AG04450 (cell line): ENCODE measurements around the gene ORC1. TPM values are rescaled to one million over a fixed set of nuclear protein-coding genes. Genes with fewer than 3 reads are reported as not detected.
A peak's percentile ranks its signal among the peaks of the same experiment; 100 is the strongest.

Experiments
- CTCF ChIA-PET: fragments of 300-600, 350-600 bp; formaldehyde crosslinking; extraction: SDS; loops from one replicate; lab custom pipeline; 2022; ENCODE audit warnings: antibody characterized with exemption, inconsistent platforms; lab: Charles Lee
- POLR2A ChIA-PET: fragments of 350-600 bp; formaldehyde crosslinking; extraction: SDS; loops from one replicate; lab custom pipeline; 2021; ENCODE audit warnings: antibody characterized with exemption, inconsistent platforms; lab: Yijun Ruan, JAX
- DNase-seq: peaks from one replicate; pipeline ENCODE4 v3.0.0-alpha.2; 2011; ENCODE audit warnings: low read depth, low spot score
- H3K27ac ChIP-seq: one replicate; pipeline ENCODE4 v1.5.1; 2012; ENCODE audit warnings: low read depth, low read length, control low read depth
- H3K27me3 ChIP-seq: one replicate; pipeline ENCODE4 v1.6.0; 2012; ENCODE audit warnings: low read length; ENCODE audit not compliant: control insufficient read depth, insufficient read depth
- H3K4me3 ChIP-seq: 2 replicates; pipeline ENCODE4 v1.5.1; 2011; ENCODE audit warnings: mild to moderate bottlenecking, low read depth, low read length, control low read depth
- H3K9me3 ChIP-seq: 2 replicates; pipeline ENCODE4 v1.5.1; 2012; ENCODE audit warnings: low read length; ENCODE audit not compliant: control insufficient read depth, insufficient read depth
- CTCF ChIP-seq: IDR thresholded peaks from 2 replicates; pipeline ENCODE4 v1.5.1; 2011; ENCODE audit warnings: low read depth, low read length, control low read depth, inconsistent platforms
- polyA plus RNA-seq: library from polyadenylated mRNA; depleted of rRNA; stranded (reverse); fragments of >200 nt; gene quantifications from 2 replicates; pipeline ENCODE4 v1.2.3, GENCODE V29; 2011

Gene ORC1
- polyA plus RNA-seq, 1 experiment = 2.3 TPM

- no peak for DNase-seq
- CTCF ChIA-PET = no interaction called here
- POLR2A ChIA-PET = no interaction called here
- no peak for TF ChIP-seq CTCF
- Histone ChIP-seq H3K4me3 (no peak overlapping the region), H3K27me3 (no peaks in the 10 kb centered on the region), H3K9me3 (no peaks in the 10 kb centered on the region), H3K27ac (no peak overlapping the region)
Observed at GRCh38 chr1:52416811-52417210, 12.6 kb upstream of the ORC1 start.

- Histone ChIP-seq H3K9me3 (no peaks in the 10 kb centered on the region), H3K27ac (no peak overlapping the region), H3K4me3 (no peak overlapping the region), H3K27me3 (no peaks in the 10 kb centered on the region)
- CTCF ChIA-PET = no interaction called here
- TF ChIP-seq CTCF = no peak
- POLR2A ChIA-PET = interaction anchor here (0.7 kb wide), 1 partner anchor 756 kb away, joined by 3 read pairs; no protein-coding TSS in a partner anchor
- no peak for DNase-seq
Observed at GRCh38 chr1:52414942-52415341, 10.7 kb upstream of the ORC1 start.

GRCh38 chr1:52413410-52413989, 9.3 kb upstream of the ORC1 start:
- CTCF ChIA-PET = interaction anchor here (0.6 to 1.1 kb wide), 2 partner anchors 273 to 274 kb away, joined by 4 read pairs; no protein-coding TSS in a partner anchor
- no peaks in the 10 kb centered on the region for H3K27me3 ChIP-seq
- TF ChIP-seq CTCF = no peak
- H3K27ac ChIP-seq = no peak overlapping the region
- H3K9me3 ChIP-seq = no peaks in the 10 kb centered on the region
- no peak overlapping the region for H3K4me3 ChIP-seq
- POLR2A ChIA-PET = interaction anchor here (1.0 kb wide), 1 partner anchor 9 kb away, joined by 3 read pairs; the partner anchor contains the start of genes ORC1 and PRPF38A
- peak; percentile 1 for DNase-seq

- CTCF ChIA-PET = interaction anchor here (0.8 to 1.3 kb wide), 4 partner anchors 11 to 282 kb away, joined by 3 to 6 read pairs (median 4); no protein-coding TSS in a partner anchor
- no peak for DNase-seq
- peak overlapping the region; percentile 86 for H3K27ac ChIP-seq
- POLR2A ChIA-PET = interaction anchor here (0.5 to 2.2 kb wide), 7 partner anchors 9 to 283 kb away, joined by 3 to 9 read pairs (median 3); partner anchors contain the start of genes CC2D1B and TUT4
- peak overlapping the region; percentile 97 for H3K4me3 ChIP-seq
- H3K9me3 ChIP-seq = no peaks in the 10 kb centered on the region
- TF ChIP-seq CTCF = no peak
- H3K27me3 ChIP-seq = no peaks in the 10 kb centered on the region
Observed at GRCh38 chr1:52404975-52405338, 734 bp upstream of the ORC1 start.

GRCh38 chr1:52403566-52404115, 582 bp downstream of the ORC1 start:
- TF ChIP-seq CTCF = no peak
- DNase-seq = peak; percentile 33
- Histone ChIP-seq H3K27me3 (no peaks in the 10 kb centered on the region), H3K4me3 (peak overlapping the region; percentile 92), H3K9me3 (no peaks in the 10 kb centered on the region), H3K27ac (peak overlapping the region; percentile 49)
- ChIA-PET CTCF (interaction anchor here (0.5 to 1.1 kb wide), 2 partner anchors 17 to 76 kb away, joined by 3 read pairs; no protein-coding TSS in a partner anchor), POLR2A (interaction anchor here (0.8 to 2.2 kb wide), 4 partner anchors 10 to 323 kb away, joined by 3 to 9 read pairs (median 3); partner anchors contain the start of genes TUT4 and ZYG11B)
